Mammary epithelial cell (primary cell): ENCODE data around the gene FNBP1.

ENCODE experiments used
- EZH2 ChIP-seq: IDR thresholded peaks from 2 replicates; pipeline ENCODE4 v1.6.1; 2012; ENCODE audit warnings: low read length, inconsistent platforms, borderline replicate concordance
- TF ChIP-seq, protein P1 (sequence below), 2 donors: IDR thresholded peaks in 1 of 2; conservative IDR thresholded peaks in 1 of 2; 2 replicates each; pipeline ENCODE4 v1.5.1; 2011 to 2012; ENCODE audit warnings: inconsistent platforms in 2 of 2, low read length in 2 of 2, mild to moderate bottlenecking in 2 of 2, control low read depth in 1 of 2, low read depth in 1 of 2; ENCODE audit not compliant: insufficient read depth in 1 of 2; ENCODE audit errors: extremely low read depth in 1 of 2

DNA sequence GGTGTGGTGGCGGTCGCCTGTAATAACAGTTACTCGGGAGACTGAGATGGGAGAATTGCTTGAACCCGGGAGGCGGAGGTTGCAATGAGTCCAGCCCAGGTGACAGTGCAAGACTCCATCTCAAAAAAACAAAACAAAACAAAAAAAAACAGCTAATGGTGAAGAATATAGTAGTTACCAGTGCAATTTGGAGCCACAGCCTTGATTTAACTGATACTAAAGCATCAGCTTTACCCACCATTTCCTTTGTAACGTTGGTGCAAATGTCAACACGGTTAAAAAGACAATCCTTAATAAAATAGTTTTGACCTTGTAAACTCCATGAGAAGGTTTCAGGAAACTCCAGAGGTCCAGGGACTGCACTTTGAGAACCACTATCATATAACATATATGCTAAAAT is 41.8 kb downstream of the FNBP1 start:
- TF ChIP-seq, protein P1, sequence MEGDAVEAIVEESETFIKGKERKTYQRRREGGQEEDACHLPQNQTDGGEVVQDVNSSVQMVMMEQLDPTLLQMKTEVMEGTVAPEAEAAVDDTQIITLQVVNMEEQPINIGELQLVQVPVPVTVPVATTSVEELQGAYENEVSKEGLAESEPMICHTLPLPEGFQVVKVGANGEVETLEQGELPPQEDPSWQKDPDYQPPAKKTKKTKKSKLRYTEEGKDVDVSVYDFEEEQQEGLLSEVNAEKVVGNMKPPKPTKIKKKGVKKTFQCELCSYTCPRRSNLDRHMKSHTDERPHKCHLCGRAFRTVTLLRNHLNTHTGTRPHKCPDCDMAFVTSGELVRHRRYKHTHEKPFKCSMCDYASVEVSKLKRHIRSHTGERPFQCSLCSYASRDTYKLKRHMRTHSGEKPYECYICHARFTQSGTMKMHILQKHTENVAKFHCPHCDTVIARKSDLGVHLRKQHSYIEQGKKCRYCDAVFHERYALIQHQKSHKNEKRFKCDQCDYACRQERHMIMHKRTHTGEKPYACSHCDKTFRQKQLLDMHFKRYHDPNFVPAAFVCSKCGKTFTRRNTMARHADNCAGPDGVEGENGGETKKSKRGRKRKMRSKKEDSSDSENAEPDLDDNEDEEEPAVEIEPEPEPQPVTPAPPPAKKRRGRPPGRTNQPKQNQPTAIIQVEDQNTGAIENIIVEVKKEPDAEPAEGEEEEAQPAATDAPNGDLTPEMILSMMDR (conservative IDR thresholded peaks at IDR 0.05 in 1 of 2, IDR thresholded peaks at IDR 0.05 in 1 of 2; ENCODE audit: extremely low read depth in 1 of 2, insufficient read depth in 1 of 2, low read depth in 1 of 2, low read length in 2 of 2), result no peak
- no peak for TF ChIP-seq EZH2
